Panc1 (cell line): ENCODE results near the gene METTL21C.

Experiments
- POLR2AphosphoS5 ChIP-seq: IDR thresholded peaks from 2 replicates; pipeline ENCODE4 v1.6.1; 2012; ENCODE audit warnings: mild to moderate bottlenecking, low read depth, low read length, moderate library complexity
- TF ChIP-seq, protein P1 (sequence below): fragments of 450-650 bp; IDR thresholded peaks from 2 replicates; pipeline ENCODE4 v1.5.1; 2017; ENCODE audit warnings: mild to moderate bottlenecking
- TF ChIP-seq, protein P2 (sequence below), 2 experiments: IDR thresholded peaks; 2 replicates each; pipeline ENCODE4 v1.6.1; 2011 to 2012; ENCODE audit warnings: low read depth in 2 of 2, control low read depth in 1 of 2, low read length in 1 of 2, mild to moderate bottlenecking in 1 of 2, moderate library complexity in 1 of 2; ENCODE audit not compliant: insufficient read depth in 1 of 2

DNA sequence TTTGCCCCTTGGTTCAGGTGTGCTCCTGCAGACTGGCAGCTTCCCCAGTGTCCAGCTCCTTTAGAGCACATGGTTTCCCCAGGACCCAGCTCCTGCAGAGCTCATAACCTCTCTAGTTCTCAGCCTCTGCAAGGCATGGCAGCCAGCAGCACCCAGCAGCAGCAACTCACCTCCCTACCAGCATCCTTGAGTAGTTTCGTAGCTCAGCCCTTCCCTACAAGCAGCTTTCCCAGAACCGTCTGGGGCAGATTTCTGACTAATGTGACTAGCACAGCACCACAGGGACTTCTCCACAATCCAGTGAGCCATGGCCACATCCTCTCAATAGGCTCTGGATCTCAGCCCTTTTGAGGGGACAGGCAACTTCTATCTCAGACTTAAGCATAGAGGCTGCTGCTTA, 14.1 kb upstream of the METTL21C start:
- TF ChIP-seq, protein P1, sequence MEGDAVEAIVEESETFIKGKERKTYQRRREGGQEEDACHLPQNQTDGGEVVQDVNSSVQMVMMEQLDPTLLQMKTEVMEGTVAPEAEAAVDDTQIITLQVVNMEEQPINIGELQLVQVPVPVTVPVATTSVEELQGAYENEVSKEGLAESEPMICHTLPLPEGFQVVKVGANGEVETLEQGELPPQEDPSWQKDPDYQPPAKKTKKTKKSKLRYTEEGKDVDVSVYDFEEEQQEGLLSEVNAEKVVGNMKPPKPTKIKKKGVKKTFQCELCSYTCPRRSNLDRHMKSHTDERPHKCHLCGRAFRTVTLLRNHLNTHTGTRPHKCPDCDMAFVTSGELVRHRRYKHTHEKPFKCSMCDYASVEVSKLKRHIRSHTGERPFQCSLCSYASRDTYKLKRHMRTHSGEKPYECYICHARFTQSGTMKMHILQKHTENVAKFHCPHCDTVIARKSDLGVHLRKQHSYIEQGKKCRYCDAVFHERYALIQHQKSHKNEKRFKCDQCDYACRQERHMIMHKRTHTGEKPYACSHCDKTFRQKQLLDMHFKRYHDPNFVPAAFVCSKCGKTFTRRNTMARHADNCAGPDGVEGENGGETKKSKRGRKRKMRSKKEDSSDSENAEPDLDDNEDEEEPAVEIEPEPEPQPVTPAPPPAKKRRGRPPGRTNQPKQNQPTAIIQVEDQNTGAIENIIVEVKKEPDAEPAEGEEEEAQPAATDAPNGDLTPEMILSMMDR: no peak
- TF ChIP-seq, protein P2, sequence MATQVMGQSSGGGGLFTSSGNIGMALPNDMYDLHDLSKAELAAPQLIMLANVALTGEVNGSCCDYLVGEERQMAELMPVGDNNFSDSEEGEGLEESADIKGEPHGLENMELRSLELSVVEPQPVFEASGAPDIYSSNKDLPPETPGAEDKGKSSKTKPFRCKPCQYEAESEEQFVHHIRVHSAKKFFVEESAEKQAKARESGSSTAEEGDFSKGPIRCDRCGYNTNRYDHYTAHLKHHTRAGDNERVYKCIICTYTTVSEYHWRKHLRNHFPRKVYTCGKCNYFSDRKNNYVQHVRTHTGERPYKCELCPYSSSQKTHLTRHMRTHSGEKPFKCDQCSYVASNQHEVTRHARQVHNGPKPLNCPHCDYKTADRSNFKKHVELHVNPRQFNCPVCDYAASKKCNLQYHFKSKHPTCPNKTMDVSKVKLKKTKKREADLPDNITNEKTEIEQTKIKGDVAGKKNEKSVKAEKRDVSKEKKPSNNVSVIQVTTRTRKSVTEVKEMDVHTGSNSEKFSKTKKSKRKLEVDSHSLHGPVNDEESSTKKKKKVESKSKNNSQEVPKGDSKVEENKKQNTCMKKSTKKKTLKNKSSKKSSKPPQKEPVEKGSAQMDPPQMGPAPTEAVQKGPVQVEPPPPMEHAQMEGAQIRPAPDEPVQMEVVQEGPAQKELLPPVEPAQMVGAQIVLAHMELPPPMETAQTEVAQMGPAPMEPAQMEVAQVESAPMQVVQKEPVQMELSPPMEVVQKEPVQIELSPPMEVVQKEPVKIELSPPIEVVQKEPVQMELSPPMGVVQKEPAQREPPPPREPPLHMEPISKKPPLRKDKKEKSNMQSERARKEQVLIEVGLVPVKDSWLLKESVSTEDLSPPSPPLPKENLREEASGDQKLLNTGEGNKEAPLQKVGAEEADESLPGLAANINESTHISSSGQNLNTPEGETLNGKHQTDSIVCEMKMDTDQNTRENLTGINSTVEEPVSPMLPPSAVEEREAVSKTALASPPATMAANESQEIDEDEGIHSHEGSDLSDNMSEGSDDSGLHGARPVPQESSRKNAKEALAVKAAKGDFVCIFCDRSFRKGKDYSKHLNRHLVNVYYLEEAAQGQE (IDR thresholded peaks at IDR 0.05; ENCODE audit: insufficient read depth in 1 of 2, low read depth in 2 of 2, low read length in 1 of 2): no peak
- no peak for TF ChIP-seq POLR2AphosphoS5
